ENCODE data around the gene SYTL1. TPM values are rescaled to one million over a fixed set of nuclear protein-coding genes. Genes with fewer than 3 reads are reported as not detected.

SYTL1 gene
- polyA plus RNA-seq, 2 donors = 136 to 302 TPM

- no peak overlapping the region for H3K4me3 ChIP-seq (ENCODE audit: low read depth in 1 of 2, low read length in 2 of 2)
- no peaks in the 10 kb centered on the region for H3K36me3 ChIP-seq (ENCODE audit: control insufficient read depth in 2 of 2, insufficient read depth in 2 of 2, low read length in 1 of 2)
- no peaks in the 10 kb centered on the region for H3K9me3 ChIP-seq (ENCODE audit: control insufficient read depth in 2 of 2, insufficient read depth in 1 of 2, low read depth in 1 of 2, low read length in 1 of 2)
- 10 to 11% methylated on average over 13 of the region's 13 CpGs for WGBS, 2 donors
- H3K27ac ChIP-seq (ENCODE audit: low read depth in 2 of 2, low read length in 1 of 2) = peak overlapping the region in 1 of 2 donors; percentile 54
- no peaks in the 10 kb centered on the region for H3K27me3 ChIP-seq (ENCODE audit: control insufficient read depth in 1 of 2, insufficient read depth in 2 of 2, low read length in 2 of 2)
- H3K4me1 ChIP-seq (ENCODE audit: control insufficient read depth in 2 of 2, insufficient read depth in 2 of 2, low read length in 1 of 2) = peaks cover 2 to 7% of the 10 kb centered on the region in 2 donors
Measured at GRCh38 chr1:27391511-27392095, 49.8 kb downstream of the SYTL1 start.

GRCh38 chr1:27392096-27392777 is 50.4 kb downstream of the SYTL1 start, which contains the start of gene GPR3:
Gene GPR3, plus strand, starts transcription at chr1:27392622. Its CDS starts 1,177 bp downstream, at chr1:27393799.
- Histone ChIP-seq H3K9me3 (ENCODE audit: control insufficient read depth in 2 of 2, insufficient read depth in 1 of 2, low read depth in 1 of 2, low read length in 1 of 2) (no peaks in the 10 kb centered on the region), H3K4me1 (ENCODE audit: control insufficient read depth in 2 of 2, insufficient read depth in 2 of 2, low read length in 1 of 2) (peaks cover 2 to 7% of the 10 kb centered on the region in 2 donors), H3K36me3 (ENCODE audit: control insufficient read depth in 2 of 2, insufficient read depth in 2 of 2, low read length in 1 of 2) (no peaks in the 10 kb centered on the region), H3K27ac (ENCODE audit: low read depth in 2 of 2, low read length in 1 of 2) (peak within 1 kb of the TSS in 1 of 2 donors; percentile 54), H3K4me3 (ENCODE audit: low read depth in 1 of 2, low read length in 2 of 2) (peak within 1 kb of the TSS; percentile 43), H3K27me3 (ENCODE audit: control insufficient read depth in 1 of 2, insufficient read depth in 2 of 2, low read length in 2 of 2) (no peaks in the 10 kb centered on the region)
- 1% methylated on average over 60 to 69 of the region's 69 CpGs for WGBS, 2 donors

- Histone ChIP-seq H3K9me3 (ENCODE audit: control insufficient read depth in 2 of 2, insufficient read depth in 1 of 2, low read depth in 1 of 2, low read length in 1 of 2) (no peaks in the 10 kb centered on the region), H3K4me3 (ENCODE audit: low read depth in 1 of 2, low read length in 2 of 2) (peak overlapping the region; percentile 43), H3K4me1 (ENCODE audit: control insufficient read depth in 2 of 2, insufficient read depth in 2 of 2, low read length in 1 of 2) (peaks cover 2 to 7% of the 10 kb centered on the region in 2 donors), H3K27ac (ENCODE audit: low read depth in 2 of 2, low read length in 1 of 2) (peak overlapping the region in 1 of 2 donors; percentile 53), H3K27me3 (ENCODE audit: control insufficient read depth in 1 of 2, insufficient read depth in 2 of 2, low read length in 2 of 2) (no peaks in the 10 kb centered on the region), H3K36me3 (ENCODE audit: control insufficient read depth in 2 of 2, insufficient read depth in 2 of 2, low read length in 1 of 2) (no peaks in the 10 kb centered on the region)
- 38 to 39% methylated on average over 30 of the region's 30 CpGs for WGBS, 2 donors
Measured at GRCh38 chr1:27392778-27393635, 51.2 kb downstream of the SYTL1 start.

GRCh38 chr1:27393641-27394281 is 51.9 kb downstream of the SYTL1 start:
- Histone ChIP-seq H3K4me3 (ENCODE audit: low read depth in 1 of 2, low read length in 2 of 2) (no peak overlapping the region), H3K27ac (ENCODE audit: low read depth in 2 of 2, low read length in 1 of 2) (no peak overlapping the region), H3K27me3 (ENCODE audit: control insufficient read depth in 1 of 2, insufficient read depth in 2 of 2, low read length in 2 of 2) (no peaks in the 10 kb centered on the region), H3K9me3 (ENCODE audit: control insufficient read depth in 2 of 2, insufficient read depth in 1 of 2, low read depth in 1 of 2, low read length in 1 of 2) (no peaks in the 10 kb centered on the region), H3K4me1 (ENCODE audit: control insufficient read depth in 2 of 2, insufficient read depth in 2 of 2, low read length in 1 of 2) (peaks cover 2 to 7% of the 10 kb centered on the region in 2 donors), H3K36me3 (ENCODE audit: control insufficient read depth in 2 of 2, insufficient read depth in 2 of 2, low read length in 1 of 2) (no peaks in the 10 kb centered on the region)
- 93 to 95% methylated on average over 18 of the region's 18 CpGs for WGBS, 2 donors

- H3K9me3 ChIP-seq (ENCODE audit: control insufficient read depth in 2 of 2, insufficient read depth in 1 of 2, low read depth in 1 of 2, low read length in 1 of 2) = no peaks in the 10 kb centered on the region
- no peaks in the 10 kb centered on the region for H3K36me3 ChIP-seq (ENCODE audit: control insufficient read depth in 2 of 2, insufficient read depth in 2 of 2, low read length in 1 of 2)
- H3K4me3 ChIP-seq (ENCODE audit: low read depth in 1 of 2, low read length in 2 of 2) = no peak overlapping the region
- WGBS, 2 donors = 95 to 96% methylated on average over 9 of the region's 9 CpGs
- H3K27me3 ChIP-seq (ENCODE audit: control insufficient read depth in 1 of 2, insufficient read depth in 2 of 2, low read length in 2 of 2) = no peaks in the 10 kb centered on the region
- peaks cover 2 to 7% of the 10 kb centered on the region in 2 donors for H3K4me1 ChIP-seq (ENCODE audit: control insufficient read depth in 2 of 2, insufficient read depth in 2 of 2, low read length in 1 of 2)
- no peak overlapping the region for H3K27ac ChIP-seq (ENCODE audit: low read depth in 2 of 2, low read length in 1 of 2)
Measured at GRCh38 chr1:27394282-27394658, 52.4 kb downstream of the SYTL1 start.

GRCh38 chr1:27394925-27395324 is 53.1 kb downstream of the SYTL1 start:
- no peaks in the 10 kb centered on the region for H3K27me3 ChIP-seq (ENCODE audit: control insufficient read depth in 1 of 2, insufficient read depth in 2 of 2, low read length in 2 of 2)
- H3K4me1 ChIP-seq (ENCODE audit: control insufficient read depth in 2 of 2, insufficient read depth in 2 of 2, low read length in 1 of 2) = peaks cover 2 to 9% of the 10 kb centered on the region in 2 donors
- no peaks in the 10 kb centered on the region for H3K36me3 ChIP-seq (ENCODE audit: control insufficient read depth in 2 of 2, insufficient read depth in 2 of 2, low read length in 1 of 2)
- H3K4me3 ChIP-seq (ENCODE audit: low read depth in 1 of 2, low read length in 2 of 2) = no peak overlapping the region
- no peak overlapping the region for H3K27ac ChIP-seq (ENCODE audit: low read depth in 2 of 2, low read length in 1 of 2)
- WGBS, 2 donors = 67 to 70% methylated on average over 1 of the region's 1 CpG
- no peaks in the 10 kb centered on the region for H3K9me3 ChIP-seq (ENCODE audit: control insufficient read depth in 2 of 2, insufficient read depth in 1 of 2, low read depth in 1 of 2, low read length in 1 of 2)

GRCh38 chr1:27395441-27396195 is 53.8 kb downstream of the SYTL1 start:
- no peak overlapping the region for H3K27ac ChIP-seq (ENCODE audit: low read depth in 2 of 2, low read length in 1 of 2)
- H3K4me3 ChIP-seq (ENCODE audit: low read depth in 1 of 2, low read length in 2 of 2) = no peak overlapping the region

GRCh38 chr1:27397110-27397509 is 55.3 kb downstream of the SYTL1 start:
- Histone ChIP-seq H3K4me3 (ENCODE audit: low read depth in 1 of 2, low read length in 2 of 2) (no peak overlapping the region), H3K27me3 (ENCODE audit: control insufficient read depth in 1 of 2, insufficient read depth in 2 of 2, low read length in 2 of 2) (no peaks in the 10 kb centered on the region), H3K36me3 (ENCODE audit: control insufficient read depth in 2 of 2, insufficient read depth in 2 of 2, low read length in 1 of 2) (no peaks in the 10 kb centered on the region), H3K4me1 (ENCODE audit: control insufficient read depth in 2 of 2, insufficient read depth in 2 of 2, low read length in 1 of 2) (peaks cover under 1 to 9% of the 10 kb centered on the region in 2 donors), H3K9me3 (ENCODE audit: control insufficient read depth in 2 of 2, insufficient read depth in 1 of 2, low read depth in 1 of 2, low read length in 1 of 2) (no peaks in the 10 kb centered on the region), H3K27ac (ENCODE audit: low read depth in 2 of 2, low read length in 1 of 2) (no peak overlapping the region)
- 61 to 64% methylated on average over 3 of the region's 3 CpGs for WGBS, 2 donors

More at GRCh38 chr1:27395441-27396195, 53.8 kb downstream of the SYTL1 start:
- Histone ChIP-seq H3K36me3 (ENCODE audit: control insufficient read depth in 2 of 2, insufficient read depth in 2 of 2, low read length in 1 of 2) (no peaks in the 10 kb centered on the region), H3K4me1 (ENCODE audit: control insufficient read depth in 2 of 2, insufficient read depth in 2 of 2, low read length in 1 of 2) (peaks cover 2 to 10% of the 10 kb centered on the region in 2 donors), H3K9me3 (ENCODE audit: control insufficient read depth in 2 of 2, insufficient read depth in 1 of 2, low read depth in 1 of 2, low read length in 1 of 2) (no peaks in the 10 kb centered on the region), H3K27me3 (ENCODE audit: control insufficient read depth in 1 of 2, insufficient read depth in 2 of 2, low read length in 2 of 2) (no peaks in the 10 kb centered on the region)
- WGBS, 2 donors = 3 to 7% methylated on average over 10 of the region's 10 CpGs
